NCI-H446 treated with DMSO at 0.1 percent for 48 hours (cell line): ENCODE results near the gene TRAF3.
"Not testable (repeated sequence)": the region's sequence is repeated elsewhere in the genome, so short reads cannot be mapped to it uniquely, and the experiment has no call there.

Source experiments
- DNase-seq: peaks from one replicate; lab custom pipeline; 2025; lab: John Stamatoyannopoulos, UW

TRAF3 gene

DNA sequence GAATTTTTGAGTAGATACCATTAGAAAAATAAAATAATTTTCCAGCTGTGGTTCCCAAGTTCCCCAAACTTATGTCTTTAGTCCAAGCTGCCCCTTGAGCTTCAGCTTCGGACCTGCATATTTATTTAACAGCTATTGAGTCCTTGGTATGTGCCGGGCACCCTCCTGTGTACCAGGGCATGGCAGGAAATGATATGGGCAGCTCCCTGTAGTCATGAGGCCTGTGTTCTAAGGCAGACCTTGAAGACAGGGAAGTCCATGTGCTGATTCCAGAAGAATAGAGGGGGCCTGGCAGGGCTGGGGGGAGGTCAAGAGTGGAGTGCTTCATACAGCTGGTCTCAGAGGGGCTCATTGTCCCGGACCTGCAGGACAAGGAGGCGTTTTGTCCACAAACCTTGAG is 29.2 kb downstream of the TRAF3 start:
- DNase-seq: no peak

DNA sequence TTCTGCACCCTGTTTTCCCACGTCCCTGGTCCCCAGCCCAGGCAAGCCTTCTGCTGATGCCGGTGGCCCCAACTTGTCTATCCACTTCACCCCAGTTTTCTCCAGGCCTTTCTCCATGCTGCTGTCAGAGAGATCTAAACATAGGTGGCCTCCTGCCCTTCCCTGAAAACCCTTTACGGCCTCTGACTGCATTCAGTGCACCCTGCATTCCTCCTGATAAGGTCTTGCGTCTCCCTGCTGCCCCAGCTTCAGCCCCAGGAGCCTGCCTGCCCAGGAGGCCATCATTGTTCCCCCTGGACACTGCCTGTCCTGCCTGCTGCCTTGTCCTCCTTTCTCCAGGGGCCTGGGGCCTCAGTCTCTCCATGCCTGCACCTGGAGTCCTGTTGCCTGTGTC is 29.8 kb downstream of the TRAF3 start:
- DNase-seq: no peak

DNA sequence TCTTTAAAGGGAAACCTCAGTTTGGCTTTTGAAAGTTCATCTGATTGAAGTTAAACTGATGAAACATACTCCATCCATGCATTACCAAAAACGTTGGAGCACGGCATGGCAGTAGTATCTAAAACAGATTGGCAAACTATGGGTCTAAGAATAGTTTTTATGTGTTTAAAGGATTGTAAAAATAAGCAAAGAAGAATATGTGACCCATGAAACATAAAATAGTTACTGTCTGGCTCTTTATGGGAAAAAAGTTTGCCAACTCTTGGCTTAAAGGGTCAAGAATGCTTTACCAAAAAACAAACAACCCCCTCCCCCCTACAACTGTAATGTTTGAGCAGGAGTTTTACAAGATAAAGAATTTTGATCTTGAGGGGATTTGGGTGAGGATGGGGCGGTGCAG is 32.6 kb downstream of the TRAF3 start:
- no peak for DNase-seq

DNA sequence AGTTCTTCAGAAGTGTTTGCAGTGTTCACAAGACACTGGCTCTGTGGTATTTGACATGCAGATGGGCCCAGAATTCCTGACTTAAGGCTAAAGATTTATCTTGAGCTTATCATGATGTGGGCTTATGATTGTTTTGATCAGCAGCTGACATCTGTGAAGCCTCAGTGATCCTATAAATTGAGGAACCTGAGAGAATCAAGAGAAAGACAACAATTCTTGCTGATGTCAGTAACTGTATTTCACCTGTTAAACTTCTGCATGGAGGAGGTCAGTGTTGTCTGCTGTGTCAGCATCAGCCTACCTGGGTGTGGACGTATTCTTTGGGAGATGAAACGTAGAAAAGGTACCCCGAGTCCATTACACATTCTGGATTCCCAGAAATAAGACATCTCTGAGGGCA is 33.3 kb downstream of the TRAF3 start:
- DNase-seq: no peak

DNA sequence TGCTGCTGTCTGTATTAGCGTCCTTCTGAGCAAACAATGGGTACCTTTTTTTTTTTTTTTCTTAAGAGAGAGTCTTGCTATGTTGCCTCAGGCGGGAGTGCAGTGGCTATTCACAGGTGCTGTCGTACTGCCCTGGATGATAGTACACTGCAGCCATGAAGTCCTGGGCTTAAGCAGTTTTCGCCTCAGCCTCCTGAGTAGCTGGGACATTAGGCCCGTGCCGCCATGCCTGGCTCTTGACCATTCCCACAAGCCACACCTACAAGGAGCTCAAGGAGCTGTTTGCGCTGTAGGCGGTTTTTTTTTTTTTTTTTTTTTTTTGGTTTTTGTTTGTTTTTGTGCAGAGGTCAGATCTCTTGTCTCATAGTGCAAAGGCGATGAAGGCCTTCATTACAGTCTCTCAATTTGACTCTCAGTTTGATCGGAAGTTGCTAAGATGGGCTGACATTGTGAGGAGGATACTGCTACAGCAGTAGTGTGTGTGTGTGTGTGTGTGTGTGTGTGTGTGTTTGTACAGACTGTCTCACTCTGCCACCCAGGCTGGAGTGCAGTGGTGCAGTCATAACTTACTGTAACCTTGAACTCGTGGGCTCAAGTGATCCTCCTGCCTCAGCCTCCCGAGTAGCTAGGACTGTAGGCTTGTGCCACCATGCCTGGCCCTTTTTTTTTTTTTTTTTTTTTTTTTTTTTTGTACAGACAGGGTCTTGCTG is 34.2 kb downstream of the TRAF3 start:
- DNase-seq: no peak

DNA sequence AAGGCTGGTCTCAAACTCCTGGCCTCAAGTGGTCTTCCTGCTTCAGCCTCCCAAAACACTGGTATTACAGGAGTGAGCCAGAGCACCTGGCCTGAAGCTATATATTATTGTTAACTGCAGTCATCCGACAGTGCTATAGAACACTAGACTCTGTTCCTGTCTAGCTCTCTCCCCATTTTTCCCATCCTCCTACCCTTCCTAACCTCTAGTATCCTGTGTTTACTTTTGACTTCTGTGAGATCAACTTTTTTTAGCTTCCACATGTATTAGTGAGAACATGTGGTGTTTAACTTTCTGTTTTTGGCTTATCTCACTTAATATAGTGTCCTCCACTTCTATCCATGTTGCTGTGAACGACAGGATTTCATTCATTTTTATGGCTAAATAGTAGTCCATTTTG is 34.7 kb downstream of the TRAF3 start:
- DNase-seq: no peak

DNA sequence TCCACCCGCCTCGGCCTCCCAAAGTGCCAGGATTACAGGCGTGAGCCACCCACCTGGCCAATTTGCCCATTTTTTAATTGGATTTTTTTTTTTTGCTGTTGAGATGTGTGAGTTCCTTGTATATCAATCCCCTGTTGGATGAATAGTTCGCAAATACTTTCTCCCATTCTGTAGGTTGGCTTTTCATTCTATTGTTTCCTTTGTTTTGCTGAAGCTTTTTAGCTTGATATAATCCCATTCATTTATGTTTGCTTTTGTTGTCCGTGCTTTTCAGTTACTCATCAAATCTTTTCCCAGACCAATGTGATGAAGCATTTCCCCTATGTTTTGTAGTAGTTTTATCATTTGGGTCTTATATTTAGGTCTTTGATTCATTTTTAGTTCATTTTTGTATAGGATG is 36.4 kb downstream of the TRAF3 start:
- no peak for DNase-seq

DNA sequence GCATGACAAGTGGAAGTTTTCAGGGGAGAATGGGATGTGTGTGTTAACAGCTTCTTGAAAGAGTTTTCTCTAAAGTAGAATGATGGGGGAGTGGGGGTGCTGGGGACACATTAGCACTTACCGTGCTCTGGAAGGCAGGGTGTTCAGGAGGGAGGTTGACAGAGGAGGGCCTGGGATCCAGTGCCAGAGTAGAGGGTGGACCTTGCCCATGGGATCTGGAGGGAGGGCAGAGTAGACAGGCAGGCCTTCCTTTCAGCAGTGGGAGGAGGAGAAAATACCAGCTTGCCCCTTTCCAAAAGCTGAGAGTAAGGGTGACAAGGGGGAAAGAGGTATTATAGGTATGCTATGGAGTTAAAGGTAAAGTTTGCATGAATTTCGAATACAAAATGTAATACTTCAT is 40.1 kb downstream of the TRAF3 start:
- DNase-seq: no peak

DNA sequence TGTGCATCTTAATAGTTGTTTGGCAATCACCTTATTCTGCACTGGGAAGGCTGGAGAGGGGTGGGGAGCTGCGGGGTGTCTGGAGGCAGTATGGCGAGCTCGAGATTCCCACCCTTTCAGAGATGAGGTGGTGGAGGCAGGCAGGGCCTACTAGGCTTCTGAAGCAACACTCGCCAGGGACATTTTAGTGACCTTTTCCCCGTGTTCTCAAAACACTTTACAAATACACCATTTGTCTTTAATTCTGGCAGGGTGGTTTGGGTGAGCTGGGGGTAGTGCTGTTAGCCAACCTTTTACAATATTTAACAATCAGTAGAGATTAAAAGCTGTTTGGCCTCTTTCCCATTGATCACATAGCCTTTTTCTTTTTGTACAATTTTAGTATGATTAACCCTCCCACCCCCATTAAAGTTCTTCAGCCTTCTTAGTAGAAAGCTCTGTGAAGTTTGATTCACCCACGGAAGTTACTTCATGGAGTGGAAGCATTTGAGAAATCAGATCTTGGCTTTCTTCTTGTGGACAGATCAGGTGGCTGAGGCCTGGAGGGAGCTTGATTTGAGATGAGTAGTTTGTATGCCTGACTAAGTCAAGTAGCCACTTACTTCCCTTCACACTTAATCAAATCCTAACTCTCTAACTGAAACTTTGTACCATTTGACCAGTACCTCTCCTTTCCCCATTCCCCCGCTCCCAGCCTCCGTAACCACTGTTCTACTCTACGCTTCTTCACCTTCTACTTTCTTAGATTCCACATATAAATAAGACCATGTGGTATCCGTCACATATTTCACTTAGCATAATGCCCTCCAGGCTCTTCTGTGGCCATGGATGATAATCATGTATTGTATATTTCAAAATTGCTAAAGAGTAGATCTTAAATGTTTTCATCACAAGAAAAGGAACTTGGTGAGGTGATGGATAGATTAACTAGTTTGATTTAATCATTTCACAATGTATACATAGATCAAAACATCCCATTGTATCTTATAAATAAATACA is 41.0 kb downstream of the TRAF3 start:
- no peak for DNase-seq

DNA sequence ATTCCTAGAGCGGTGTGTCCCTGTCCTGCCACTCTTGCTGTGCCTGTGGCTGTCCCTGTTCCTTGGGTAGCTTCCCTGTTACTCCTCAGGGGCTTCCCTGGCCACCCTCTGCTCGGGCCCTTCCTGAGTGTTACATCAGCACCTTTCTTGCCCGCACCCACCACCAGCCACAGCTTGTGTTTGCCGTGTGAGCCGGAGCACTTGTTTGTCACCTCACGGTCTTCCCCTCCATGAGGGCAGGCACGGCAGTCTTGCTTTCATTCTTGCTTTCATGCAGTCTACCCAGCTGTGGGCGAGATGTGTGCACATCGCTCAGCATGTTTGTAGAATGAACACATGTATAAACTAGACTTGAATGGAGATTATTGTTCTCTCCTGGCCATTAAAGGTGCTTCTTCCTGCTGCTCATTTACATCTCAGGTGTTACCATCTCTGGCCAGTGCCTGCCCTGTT is 42.0 kb downstream of the TRAF3 start:
- DNase-seq: no peak

DNA sequence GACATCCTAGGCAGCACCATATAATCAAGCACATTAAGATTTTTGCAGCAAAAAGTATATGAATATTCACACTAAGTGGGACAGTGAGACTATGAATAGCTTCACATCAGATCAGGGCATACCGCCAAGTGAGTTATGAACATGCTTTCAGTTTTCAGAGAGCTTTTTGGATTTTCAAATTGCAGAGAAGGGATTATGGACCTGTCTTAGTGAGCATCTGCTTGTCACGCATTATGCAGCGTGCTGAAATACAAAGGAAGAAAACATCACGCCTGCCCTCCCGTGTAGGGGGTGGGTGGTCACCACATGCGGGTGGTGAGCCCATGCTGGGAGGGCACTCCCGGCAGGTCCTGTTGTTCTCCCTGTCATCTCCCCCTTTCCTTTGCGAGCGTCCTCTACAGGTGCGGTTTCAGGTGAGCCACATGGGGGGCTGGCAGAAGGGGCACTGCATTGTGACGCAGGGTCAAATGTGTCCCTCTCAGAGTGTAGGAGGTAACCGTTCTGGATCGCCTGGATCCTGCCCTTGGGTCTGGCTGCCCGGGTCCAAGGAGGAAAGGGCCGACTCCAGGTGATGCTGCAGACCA is 42.6 kb downstream of the TRAF3 start:
- no peak for DNase-seq

DNA sequence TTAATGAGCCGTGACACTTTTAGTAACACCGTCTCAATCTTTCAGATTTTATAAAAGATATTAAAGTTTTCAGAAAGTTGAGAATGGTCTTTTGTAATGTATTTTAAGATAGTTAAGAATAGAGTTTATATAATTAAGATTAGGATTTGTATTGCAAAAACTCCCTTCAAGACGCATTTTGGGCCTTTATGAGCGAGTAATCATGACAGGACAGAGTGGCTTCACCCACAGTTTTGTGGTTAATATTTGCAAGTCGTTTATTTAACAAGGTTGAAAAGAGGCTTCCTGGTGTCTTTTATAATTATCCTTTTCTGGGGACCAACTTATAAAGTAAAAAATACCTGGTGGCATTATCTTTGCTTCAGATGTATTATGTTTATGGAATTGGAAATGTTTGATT is 44.0 kb downstream of the TRAF3 start:
- no peak for DNase-seq

DNA sequence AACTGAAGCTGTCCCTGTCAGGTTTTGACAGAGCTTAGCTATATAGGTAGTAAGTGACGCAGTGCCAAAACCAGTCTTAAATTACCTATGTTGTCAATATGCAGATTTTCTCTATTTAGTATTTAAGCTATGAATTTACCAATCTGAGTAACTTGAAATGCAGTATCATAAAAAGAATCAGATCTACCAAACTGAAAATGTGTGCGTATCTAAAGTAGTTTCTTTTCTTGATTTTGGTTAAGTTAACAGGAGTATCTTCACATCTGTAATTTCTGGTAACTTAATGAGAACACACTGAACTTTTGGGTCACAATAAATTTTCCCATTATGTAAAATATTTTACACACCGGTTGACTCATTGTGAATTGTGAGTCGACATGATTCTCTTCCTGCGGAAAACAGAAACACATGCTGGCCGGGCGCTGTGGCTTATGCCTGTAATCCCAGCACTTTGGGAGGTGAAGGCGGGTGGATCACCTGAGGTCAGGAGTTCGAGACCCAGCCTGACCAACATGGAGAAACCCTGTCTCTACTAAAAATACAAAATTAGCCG is 45.1 kb downstream of the TRAF3 start:
- DNase-seq: no peak

DNA sequence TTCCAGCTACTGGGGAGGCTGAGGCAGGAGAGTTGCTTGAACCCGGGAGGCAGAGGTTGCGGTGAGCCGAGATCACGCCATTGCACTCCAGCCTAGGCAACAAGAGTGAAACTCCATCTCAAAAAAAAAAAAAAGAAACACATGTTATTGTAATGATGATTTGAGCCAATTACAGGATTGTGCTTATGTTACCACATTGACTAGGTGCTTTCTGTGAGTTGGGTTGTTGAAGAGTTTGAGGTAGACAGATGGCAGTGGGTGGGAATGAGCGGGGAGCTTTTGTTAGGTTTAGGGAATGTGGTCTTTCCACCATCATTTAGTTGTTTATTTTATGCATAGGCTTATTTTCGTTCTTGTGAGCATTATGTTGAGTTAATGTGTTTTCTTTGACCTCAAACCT is 45.6 kb downstream of the TRAF3 start:
- not testable (repeated sequence) for DNase-seq

DNA sequence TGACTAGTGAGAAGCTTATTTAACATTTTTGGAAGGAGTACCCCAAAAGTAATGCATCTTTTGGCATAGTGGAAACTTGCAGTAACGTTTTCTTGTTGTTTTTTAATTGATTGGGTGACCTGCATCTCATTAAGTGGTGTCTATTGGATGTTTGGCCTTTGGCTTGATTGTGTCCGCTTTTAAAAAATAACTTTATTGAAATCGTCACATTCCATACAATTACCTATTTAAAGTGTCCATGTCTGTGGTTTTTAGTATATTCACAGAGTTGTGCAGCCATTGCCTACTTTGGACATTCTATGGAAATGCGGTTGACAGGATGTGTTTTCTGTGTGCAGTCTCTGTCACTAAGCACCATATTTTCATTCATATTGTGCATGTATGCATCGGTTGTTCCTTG is 46.3 kb downstream of the TRAF3 start:
- no peak for DNase-seq

DNA sequence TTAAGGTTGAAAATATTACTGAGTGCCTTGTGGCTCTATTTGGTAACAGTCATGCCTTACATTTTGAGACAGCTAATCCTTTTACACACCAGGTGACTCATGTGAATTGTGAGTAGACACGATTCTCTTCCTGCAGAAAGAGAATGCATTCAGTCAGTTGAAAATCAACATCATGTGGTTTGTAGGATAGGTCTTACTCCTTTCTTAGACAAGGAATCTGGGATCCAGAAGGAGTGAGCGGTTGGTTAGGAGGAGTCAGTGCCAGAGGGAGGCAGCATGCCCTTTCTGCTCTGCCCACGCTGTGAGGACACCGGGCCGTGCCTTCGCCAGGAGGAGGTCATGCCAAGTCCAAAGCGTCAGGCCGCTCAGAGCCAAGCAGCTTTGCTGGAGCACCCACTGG is 47.6 kb downstream of the TRAF3 start:
- no peak for DNase-seq

DNA sequence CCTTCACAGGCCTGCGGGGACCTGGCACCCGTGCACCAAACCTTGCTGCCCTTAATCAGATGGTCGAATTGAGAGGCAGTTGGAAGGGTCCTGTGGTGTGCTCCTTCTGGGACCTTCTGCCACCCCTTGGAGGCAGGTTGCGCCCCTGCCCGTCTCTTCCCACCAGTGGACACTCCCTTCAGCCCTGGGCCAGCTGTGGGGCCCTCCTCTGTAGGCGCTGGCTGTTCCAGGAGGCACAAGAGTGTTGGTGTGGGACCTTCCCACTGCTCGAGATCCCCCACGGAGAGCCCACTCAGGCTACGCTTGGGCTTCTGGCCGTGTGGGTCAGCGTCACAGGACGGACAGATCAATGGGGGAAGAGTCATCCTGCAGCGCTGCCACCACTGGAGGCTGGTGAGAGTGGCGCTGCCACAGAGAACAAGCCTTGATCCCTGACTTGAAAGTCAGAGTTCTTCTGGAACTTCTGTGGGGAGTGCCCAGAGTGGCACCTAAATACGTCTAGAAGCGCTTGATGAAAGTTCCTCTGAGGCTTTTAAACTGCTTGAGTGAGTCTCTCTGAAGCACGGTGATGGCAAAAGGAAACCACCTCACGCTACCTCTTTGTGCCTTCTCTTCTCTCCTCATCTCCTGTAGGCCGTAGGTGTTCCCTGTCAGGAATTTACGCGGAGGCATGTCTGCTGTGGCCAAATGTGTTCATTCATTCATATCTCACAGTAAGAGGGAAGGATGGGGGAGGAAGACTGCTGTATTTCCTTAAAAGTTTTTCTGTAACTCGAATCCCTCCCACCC is 48.3 kb downstream of the TRAF3 start:
- DNase-seq: no peak

DNA sequence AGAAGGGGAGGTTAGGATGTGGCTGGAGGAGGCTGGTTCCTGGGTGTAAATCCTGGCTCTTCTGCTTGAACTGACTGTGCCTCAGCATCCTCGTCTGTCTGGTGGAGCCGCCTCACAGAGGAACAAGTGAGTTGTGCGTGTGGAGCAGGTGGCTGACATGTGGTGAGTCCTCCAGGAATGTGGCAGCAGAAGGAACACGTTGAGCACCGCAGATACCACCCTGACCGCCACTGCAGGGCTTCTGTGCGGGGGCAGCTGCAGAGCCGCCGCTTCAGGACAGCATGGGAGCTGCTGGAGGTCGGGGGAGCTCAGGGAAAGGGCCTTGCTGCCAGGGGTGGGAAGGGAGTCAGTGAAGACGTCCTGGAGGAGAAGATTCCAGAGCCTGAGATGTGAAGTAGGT is 48.9 kb downstream of the TRAF3 start:
- DNase-seq: no peak

DNA sequence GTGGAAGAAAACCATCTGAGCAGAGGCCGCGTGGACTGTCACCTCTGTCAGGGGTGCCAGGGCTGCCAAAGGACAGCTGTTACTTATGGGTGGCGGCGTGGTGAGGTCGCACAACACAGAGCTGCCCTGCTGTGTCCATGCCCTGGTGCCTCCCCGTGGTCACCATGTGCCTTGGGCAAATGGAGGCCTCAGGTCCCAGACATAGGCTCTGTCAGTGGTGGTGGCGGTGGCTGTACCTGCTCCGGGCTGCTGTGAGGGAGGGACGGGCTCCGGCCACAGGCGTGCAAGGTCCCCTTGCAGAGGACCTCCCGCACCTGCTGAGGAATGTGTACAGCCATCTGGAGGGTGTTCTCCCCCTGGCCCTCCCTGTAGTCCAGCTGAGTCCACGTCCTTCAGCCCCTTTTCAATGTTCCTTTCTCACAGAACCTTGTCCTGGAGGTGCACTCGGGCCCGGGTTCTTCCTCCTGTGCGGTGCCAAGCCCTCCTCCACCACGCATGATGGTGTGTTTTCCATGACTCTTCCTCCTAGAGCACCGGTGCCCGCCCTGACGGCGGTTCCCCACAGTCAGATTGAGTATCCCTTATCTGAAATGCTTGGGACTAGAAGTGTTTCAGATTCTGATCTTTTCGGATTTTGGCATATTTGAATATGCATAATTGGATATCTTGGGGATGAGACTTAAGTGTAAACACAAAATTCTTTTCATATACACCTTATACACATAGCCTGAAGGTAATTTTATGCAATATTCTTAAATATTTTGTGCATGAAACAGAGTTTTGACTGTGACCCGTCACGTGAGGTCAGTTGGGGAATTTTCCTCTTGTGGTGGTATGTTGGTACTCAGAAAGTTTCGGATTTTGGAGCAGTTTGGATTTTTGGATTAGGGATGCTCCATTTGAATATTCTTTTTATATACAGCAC is 49.8 kb downstream of the TRAF3 start:
- no peak for DNase-seq

DNA sequence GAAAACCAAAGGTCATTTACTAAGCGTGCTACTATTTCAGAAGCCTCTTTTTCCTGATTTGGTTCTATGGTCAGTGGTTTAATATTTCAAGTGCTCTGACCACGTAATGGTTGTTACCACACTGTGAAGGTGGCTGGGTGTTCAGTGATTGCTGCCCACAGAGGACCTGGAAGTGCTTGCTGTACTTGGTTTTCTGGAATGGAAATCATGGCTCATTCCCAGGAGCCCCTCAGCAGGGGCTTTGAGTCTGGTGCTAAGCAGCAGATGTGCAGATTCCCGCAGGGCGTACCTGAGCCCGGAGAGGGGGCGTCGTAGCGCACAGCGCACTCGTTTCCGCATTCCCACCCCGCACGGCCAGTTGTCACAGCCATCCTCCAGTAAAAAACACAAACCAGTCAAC is 50.5 kb downstream of the TRAF3 start:
- DNase-seq: no peak

DNA sequence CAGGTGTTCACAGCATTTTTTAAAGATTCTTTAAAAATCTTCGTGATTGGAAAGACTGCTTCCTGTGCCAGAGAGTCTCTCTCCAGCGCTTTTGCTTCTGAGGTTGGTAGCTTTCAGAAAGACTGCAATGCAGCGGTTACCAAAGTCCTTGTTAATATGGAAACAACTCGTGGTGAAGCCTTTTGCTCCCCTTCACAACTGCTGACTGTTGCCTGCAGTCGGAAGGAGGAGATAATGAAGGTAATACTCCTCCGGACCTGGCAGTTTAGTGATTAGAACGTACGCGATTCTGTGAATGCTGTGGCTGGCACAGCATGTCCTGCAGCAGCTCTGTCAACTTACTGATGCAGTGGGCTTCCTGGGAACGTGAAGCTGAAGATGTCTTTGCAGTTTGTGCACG is 50.9 kb downstream of the TRAF3 start:
- no peak for DNase-seq
